Measurements from ENCODE around the gene LRRC4B.

GRCh38 chr19:50516964-50517703, 51.1 kb downstream of the LRRC4B start:
- no peak for TF ChIP-seq CTCF (IDR thresholded peaks at IDR 0.05)
- TF ChIP-seq POLR2A (IDR thresholded peaks at IDR 0.05): no peak
